ENCODE results near the gene KEAP1.
"Not testable (repeated sequence)": the region's sequence is repeated elsewhere in the genome, so short reads cannot be mapped to it uniquely, and the experiment has no call there.

The KEAP1 gene

DNA sequence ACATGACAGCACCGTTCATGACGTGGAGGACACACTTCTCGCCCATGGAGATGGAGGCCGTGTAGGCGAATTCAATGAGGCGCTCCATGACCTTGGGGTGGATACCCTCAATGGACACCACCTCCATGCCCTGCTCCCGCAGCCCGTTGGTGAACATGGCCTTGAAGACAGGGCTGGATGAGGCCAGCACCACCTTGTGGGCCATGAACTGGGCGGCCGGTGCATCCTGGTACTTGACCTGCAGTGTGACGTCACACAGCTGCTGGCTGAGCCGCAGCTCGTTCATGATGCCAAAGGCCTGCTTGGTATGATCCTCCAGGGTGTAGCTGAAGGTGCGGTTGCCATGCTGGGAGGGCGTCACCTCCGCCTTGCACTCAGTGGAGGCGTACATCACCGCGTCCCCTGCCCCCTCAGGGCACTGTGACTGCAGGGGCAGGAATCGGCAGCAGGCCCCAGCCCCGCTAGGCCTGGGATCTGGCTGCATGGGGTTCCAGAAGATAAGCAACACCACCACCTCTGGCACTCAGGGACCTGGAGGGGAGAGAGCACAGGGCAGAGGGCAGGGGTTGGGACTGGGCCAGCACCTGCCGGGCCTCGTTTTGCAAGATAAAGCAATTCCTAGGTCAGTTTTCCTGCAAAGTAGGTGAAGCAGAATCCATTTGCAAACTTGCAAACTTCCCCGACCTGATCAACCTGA lies 3.5 kb downstream of the KEAP1 start:
- DNase-seq (ENCODE audit: low read depth in 1 of 2, low spot score in 1 of 2): no peak

- no peak for DNase-seq (ENCODE audit: low read depth in 1 of 2, low spot score in 1 of 2)
Measured at GRCh38 chr19:10497371-10497770, 5.8 kb downstream of the KEAP1 start.

GRCh38 chr19:10491472-10492047 lies 11.6 kb downstream of the KEAP1 start:
- no peak for DNase-seq (ENCODE audit: low read depth in 1 of 2, low spot score in 1 of 2)

GRCh38 chr19:10486551-10486950 lies 16.6 kb downstream of the KEAP1 start:
- DNase-seq (ENCODE audit: low read depth in 1 of 2, low spot score in 1 of 2): no peak

- DNase-seq (ENCODE audit: low read depth in 1 of 2, low spot score in 1 of 2): peak; percentile 76 to 80
Measured at GRCh38 chr19:10478903-10479384, 24.2 kb downstream of the KEAP1 start.

DNA sequence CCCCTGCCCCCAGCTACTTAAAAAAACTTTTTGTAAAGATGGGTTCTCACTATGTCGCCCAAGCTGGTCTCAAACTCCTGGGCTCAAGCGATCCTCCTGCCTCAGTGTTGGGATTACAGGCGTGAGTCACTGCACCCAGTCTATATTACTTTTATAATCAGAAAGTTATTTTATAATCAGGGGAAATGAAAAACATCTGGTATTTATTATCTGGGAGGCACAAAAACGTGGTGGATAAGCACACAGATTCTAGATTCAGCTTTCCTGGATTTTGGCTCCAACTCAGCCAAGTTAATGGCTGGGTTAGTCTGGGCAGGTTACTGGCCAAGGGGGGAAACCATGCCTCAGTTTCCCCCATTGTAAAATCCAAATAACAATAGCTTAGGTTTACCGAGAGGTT lies 24.7 kb downstream of the KEAP1 start:
- no peak for DNase-seq (ENCODE audit: low read depth in 1 of 2, low spot score in 1 of 2)

GRCh38 chr19:10474962-10475451 lies 28.1 kb downstream of the KEAP1 start:
- no peak for DNase-seq (ENCODE audit: low read depth in 1 of 2, low spot score in 1 of 2)

DNA sequence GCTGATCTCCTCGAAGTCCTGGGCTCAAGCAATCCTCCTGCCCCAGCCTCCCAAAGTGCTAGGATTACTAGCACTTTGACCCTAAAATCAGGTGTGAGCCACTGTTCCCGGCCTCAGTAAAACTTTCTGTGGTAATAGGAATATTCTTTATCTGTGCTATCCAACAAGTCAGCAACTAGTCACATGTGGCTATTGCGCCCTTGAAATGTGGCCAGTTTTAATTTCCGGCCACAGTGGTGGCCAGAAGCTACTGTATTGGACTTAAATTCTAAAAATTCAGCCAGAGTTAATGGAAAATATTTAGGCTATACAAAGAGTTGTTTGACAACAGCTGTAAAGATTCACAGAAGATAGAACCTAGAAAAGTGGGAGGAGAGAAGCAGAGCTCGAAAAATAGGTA lies 30.0 kb downstream of the KEAP1 start:
- DNase-seq (ENCODE audit: low read depth in 1 of 2, low spot score in 1 of 2): no peak

GRCh38 chr19:10471909-10472308 lies 31.2 kb downstream of the KEAP1 start:
- DNase-seq (ENCODE audit: low read depth in 1 of 2, low spot score in 1 of 2): no peak

DNA sequence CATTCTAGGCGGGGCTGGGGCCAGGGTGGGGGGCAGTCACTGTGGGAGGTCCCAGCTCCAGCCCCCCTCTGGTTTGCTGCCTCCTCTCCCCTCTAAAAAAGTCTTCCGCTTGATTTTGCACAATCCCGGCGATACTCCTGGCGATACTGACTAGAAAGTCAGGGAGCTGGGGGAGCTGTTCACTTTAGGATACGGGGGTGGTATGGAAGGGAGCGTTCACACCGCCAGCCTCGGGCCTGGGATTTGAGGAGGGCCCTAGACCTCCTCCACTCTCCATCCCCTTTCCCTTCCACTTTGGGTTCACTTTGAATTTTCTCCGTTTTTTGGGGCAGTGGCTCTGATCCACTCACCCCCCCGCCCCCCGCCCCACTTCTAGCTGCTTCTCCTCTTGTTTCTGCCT lies 35.0 kb downstream of the KEAP1 start:
- DNase-seq (ENCODE audit: low read depth in 1 of 2, low spot score in 1 of 2): no peak

GRCh38 chr19:10467104-10467706 lies 36.0 kb downstream of the KEAP1 start:
- no peak for DNase-seq (ENCODE audit: low read depth in 1 of 2, low spot score in 1 of 2)

GRCh38 chr19:10464456-10464855 lies 38.7 kb downstream of the KEAP1 start:
- no peak for DNase-seq (ENCODE audit: low read depth in 1 of 2, low spot score in 1 of 2)

GRCh38 chr19:10462557-10462956 lies 40.6 kb downstream of the KEAP1 start:
- no peak for DNase-seq (ENCODE audit: low read depth in 1 of 2, low spot score in 1 of 2)

- DNase-seq (ENCODE audit: low read depth in 1 of 2, low spot score in 1 of 2): not testable (repeated sequence)
Measured at GRCh38 chr19:10462042-10462441, 41.1 kb downstream of the KEAP1 start.

DNA sequence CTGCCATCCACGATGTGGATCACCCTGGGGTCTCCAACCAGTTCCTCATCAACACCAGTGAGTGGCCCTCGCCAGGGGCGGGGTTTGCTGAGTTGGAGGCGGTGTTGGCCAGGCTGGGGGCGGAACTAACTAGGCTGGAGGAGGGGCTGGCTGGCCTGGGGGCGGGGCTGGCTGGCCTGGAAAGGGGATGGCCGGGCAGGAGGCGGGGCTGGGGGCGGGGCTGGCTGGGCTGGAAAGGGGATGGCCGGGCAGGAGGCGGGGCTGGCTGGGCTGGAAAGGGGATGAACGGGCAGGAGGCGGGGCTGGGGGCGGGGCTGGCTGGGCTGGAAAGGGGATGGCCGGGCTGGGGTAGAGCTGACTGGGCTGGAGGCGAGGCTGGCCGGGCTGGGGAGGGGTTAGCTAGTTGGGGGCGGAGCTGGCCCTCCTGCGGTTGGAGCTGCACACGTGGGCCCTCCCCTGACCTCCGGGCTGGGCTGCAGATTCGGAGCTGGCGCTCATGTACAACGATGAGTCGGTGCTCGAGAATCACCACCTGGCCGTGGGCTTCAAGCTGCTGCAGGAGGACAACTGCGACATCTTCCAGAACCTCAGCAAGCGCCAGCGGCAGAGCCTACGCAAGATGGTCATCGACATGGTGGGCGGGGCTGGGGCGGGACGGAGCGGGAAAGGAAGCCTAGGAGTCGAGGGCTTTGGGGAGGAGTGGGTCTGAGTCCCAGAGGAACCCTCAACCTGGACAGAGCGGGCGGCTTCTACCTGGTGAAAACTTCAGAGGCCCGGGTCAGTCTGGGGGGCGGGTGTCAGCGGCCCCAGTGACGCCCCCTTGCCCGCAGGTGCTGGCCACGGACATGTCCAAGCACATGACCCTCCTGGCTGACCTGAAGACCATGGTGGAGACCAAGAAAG lies 41.9 kb downstream of the KEAP1 start:
- peak; percentile 75 to 76 for DNase-seq (ENCODE audit: low read depth in 1 of 2, low spot score in 1 of 2)

DNA sequence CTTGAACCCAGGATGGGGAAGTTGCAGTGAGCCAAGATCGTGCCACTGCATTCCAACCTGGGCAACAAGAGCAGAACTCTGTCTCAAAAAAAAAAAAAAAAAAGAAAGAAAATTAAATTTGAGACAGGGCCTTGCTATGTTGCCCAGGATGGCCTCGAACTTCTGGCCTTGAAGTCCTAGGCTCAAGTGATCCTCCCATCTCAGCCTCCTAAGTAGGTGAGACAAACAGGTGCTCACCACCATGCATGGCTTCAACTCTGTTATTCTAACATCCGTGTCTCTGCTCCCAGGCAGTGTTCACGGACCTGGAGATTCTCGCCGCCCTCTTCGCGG lies 42.5 kb downstream of the KEAP1 start:
- DNase-seq (ENCODE audit: low read depth in 1 of 2, low spot score in 1 of 2): no peak

- DNase-seq (ENCODE audit: low read depth in 1 of 2, low spot score in 1 of 2): not testable (repeated sequence)
Measured at GRCh38 chr19:10458733-10459132, 44.4 kb downstream of the KEAP1 start.

DNA sequence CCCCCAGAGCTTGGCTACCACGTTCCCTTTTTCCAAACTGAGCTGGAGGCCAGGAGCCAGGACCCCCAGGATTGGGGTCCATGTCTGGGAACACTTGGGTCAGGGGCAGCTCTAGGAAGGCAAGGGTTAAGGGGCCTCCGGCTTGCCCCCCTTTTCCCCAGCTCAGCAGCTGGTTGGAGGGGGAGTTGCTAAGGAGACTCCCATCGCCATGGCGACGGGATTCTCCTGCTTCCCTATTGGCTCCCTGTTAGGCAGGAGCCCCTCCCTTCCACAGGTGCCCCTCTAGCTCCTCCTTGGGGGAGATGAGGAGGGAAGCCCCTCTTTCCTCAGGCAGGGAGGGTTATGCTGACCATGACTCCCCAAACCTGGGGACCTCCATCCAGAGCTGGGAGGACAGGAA lies 48.9 kb downstream of the KEAP1 start:
- DNase-seq (ENCODE audit: low read depth in 1 of 2, low spot score in 1 of 2): no peak

GRCh38 chr19:10453852-10454251 lies 49.3 kb downstream of the KEAP1 start:
- DNase-seq (ENCODE audit: low read depth in 1 of 2, low spot score in 1 of 2): no peak

DNA sequence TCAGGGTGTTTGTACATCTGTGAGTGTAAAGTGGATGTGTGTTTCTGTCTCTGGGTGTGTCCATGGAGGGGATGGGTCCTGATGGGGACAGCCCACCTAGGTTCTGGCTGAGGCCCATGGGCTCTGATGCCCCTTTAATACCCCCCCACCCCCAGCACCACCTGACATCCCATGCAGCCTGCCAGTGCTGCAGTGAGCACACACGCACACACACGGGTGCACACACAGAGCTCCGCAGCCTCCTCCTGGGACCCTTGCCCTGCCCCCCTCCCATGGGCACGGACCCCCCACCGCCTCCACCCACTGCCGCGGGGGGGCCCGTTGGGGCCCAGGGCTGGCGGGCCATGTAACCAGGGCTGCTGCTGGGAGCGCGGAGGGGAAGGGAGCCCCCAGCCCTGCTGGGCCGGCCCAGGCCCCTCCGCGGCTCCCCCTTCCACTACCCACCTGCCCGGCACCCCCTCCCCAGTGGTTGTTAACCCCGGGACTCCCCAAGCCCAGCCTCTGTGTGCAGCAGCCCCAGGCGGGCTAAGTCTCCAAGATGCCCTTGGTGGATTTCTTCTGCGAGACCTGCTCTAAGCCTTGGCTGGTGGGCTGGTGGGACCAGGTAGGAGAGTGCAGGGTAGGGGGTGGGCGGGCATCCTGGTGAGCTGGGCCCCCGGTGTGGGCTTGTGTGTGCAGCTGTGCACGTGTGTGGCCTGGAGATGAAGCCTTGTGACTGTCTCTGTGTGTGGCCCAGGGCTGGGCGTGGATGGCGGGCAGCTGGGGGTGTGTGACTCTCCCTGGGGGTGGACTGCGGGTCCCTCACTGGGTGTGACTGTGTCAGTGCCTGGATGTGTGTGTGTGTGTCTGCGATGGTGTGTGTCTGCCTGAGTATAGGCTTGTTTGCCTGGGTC lies 50.2 kb downstream of the KEAP1 start:
- DNase-seq (ENCODE audit: low read depth in 1 of 2, low spot score in 1 of 2): no peak
